HG03103 (cell line): Measurements from ENCODE around the gene ICAM3.
A peak's percentile ranks its signal among the peaks of the same experiment; 100 is the strongest.
"Not testable (repeated sequence)": the region's sequence is repeated elsewhere in the genome, so short reads cannot be mapped to it uniquely, and the experiment has no call there.

ENCODE experiments used
- ATAC-seq: cut with Tn5 transposase; IDR thresholded peaks from one replicate; pipeline ENCODE4 v1.9.1; 2021; ENCODE audit warnings: low read depth; ENCODE audit not compliant: unreplicated experiment

Gene ICAM3

GRCh38 chr19:10352764-10353671, 13.6 kb upstream of the ICAM3 start:
- ATAC-seq, result no peak

GRCh38 chr19:10346509-10346908, 7.1 kb upstream of the ICAM3 start:
- no peak for ATAC-seq

- no peak for ATAC-seq
Observed at GRCh38 chr19:10344780-10345179, 5.4 kb upstream of the ICAM3 start.

- no peak for ATAC-seq
Observed at GRCh38 chr19:10343495-10343894, 4.1 kb upstream of the ICAM3 start.

GRCh38 chr19:10339977-10340376, 553 bp upstream of the ICAM3 start:
- no peak for ATAC-seq

GRCh38 chr19:10338940-10339339, 484 bp downstream of the ICAM3 start:
- ATAC-seq, result no peak

GRCh38 chr19:10336725-10337124, 2.7 kb downstream of the ICAM3 start:
- ATAC-seq, result not testable (repeated sequence)

- ATAC-seq, result no peak
Observed at GRCh38 chr19:10335352-10335985, 4.0 kb downstream of the ICAM3 start.

- no peak for ATAC-seq
Observed at GRCh38 chr19:10334588-10335351, 4.7 kb downstream of the ICAM3 start.

GRCh38 chr19:10333758-10334587, 5.5 kb downstream of the ICAM3 start:
- no peak for ATAC-seq

- peak; percentile 84 for ATAC-seq
Observed at GRCh38 chr19:10332965-10333757, 6.3 kb downstream of the ICAM3 start, which contains the start of gene RAVER1. Gene RAVER1 (minus strand): TSS chr19:10333529. CDS start chr19:10333507, 22 bp downstream.

- no peak for ATAC-seq
Observed at GRCh38 chr19:10332158-10332964, 7.1 kb downstream of the ICAM3 start.

GRCh38 chr19:10329555-10329954, 9.9 kb downstream of the ICAM3 start:
- ATAC-seq, result no peak

- ATAC-seq, result no peak
Observed at GRCh38 chr19:10328558-10329429, 10.6 kb downstream of the ICAM3 start.

- ATAC-seq, result no peak
Observed at GRCh38 chr19:10327793-10328192, 11.6 kb downstream of the ICAM3 start.

GRCh38 chr19:10325732-10326131, 13.7 kb downstream of the ICAM3 start:
- no peak for ATAC-seq
